ENCODE data around the gene CNTN4. TPM values are rescaled to one million over a fixed set of nuclear protein-coding genes. Genes with fewer than 3 reads are reported as not detected.

CNTN4 gene
- total RNA-seq, 1 experiment from 2014 or later: not detected

- TF ChIP-seq ARID4B (CRISPR knock-in tag; IDR thresholded peaks at IDR 0.05; ENCODE audit: borderline replicate concordance) (no peak), CREM (CRISPR knock-in tag; IDR thresholded peaks at IDR 0.05) (no peak), ZNF121 (CRISPR knock-in tag; IDR thresholded peaks at IDR 0.05) (no peak), IRF2 (CRISPR knock-in tag; IDR thresholded peaks at IDR 0.05; ENCODE audit: borderline replicate concordance, low read depth) (no peak), NR1H2 (CRISPR knock-in tag; IDR thresholded peaks at IDR 0.05) (no peak), ATF6 (CRISPR knock-in tag; IDR thresholded peaks at IDR 0.05) (no peak), GABPB1 (CRISPR knock-in tag; IDR thresholded peaks at IDR 0.05) (no peak), SP1 (CRISPR knock-in tag; conservative IDR thresholded peaks at IDR 0.05) (no peak), FOXJ3 (CRISPR knock-in tag; IDR thresholded peaks at IDR 0.05; ENCODE audit: borderline replicate concordance) (no peak), GTF2I (CRISPR knock-in tag; conservative IDR thresholded peaks at IDR 0.05) (no peak), TP53 (CRISPR knock-in tag; IDR thresholded peaks at IDR 0.05) (no peak), ELF4 (CRISPR knock-in tag; IDR thresholded peaks at IDR 0.05; ENCODE audit: low read depth) (no peak), TCF7 (CRISPR knock-in tag; IDR thresholded peaks at IDR 0.05; ENCODE audit: low read depth) (no peak)
- TF ChIP-seq, protein P1, sequence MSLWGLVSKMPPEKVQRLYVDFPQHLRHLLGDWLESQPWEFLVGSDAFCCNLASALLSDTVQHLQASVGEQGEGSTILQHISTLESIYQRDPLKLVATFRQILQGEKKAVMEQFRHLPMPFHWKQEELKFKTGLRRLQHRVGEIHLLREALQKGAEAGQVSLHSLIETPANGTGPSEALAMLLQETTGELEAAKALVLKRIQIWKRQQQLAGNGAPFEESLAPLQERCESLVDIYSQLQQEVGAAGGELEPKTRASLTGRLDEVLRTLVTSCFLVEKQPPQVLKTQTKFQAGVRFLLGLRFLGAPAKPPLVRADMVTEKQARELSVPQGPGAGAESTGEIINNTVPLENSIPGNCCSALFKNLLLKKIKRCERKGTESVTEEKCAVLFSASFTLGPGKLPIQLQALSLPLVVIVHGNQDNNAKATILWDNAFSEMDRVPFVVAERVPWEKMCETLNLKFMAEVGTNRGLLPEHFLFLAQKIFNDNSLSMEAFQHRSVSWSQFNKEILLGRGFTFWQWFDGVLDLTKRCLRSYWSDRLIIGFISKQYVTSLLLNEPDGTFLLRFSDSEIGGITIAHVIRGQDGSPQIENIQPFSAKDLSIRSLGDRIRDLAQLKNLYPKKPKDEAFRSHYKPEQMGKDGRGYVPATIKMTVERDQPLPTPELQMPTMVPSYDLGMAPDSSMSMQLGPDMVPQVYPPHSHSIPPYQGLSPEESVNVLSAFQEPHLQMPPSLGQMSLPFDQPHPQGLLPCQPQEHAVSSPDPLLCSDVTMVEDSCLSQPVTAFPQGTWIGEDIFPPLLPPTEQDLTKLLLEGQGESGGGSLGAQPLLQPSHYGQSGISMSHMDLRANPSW (CRISPR knock-in tag; conservative IDR thresholded peaks at IDR 0.05; ENCODE audit: low read depth): no peak
Observed at GRCh38 chr3:2849092-2849491, 750.4 kb downstream of the CNTN4 start (continued).

- Mint-ChIP-seq H3K36me3 (peaks cover 70% of the 10 kb centered on the region), H3K27me3 (ENCODE audit: low read depth) (peaks cover 6% of the 10 kb centered on the region; the same call in 1 of the 2 replicates), H3K4me3 (no peak overlapping the region), H3K4me1 (no peaks in the 10 kb centered on the region), H3K9me3 (peaks cover 86% of the 10 kb centered on the region), H3K27ac (no peak overlapping the region)
- no peak for TF ChIP-seq NR1H2 (CRISPR knock-in tag; IDR thresholded peaks at IDR 0.05)
- POLR2A ChIA-PET: no interaction called here
- CTCF ChIA-PET: no interaction called here
- ATAC-seq (no peak), DNase-seq (ENCODE audit: low spot score) (no peak)
Observed at GRCh38 chr3:2850701-2851100, 752.0 kb downstream of the CNTN4 start.

GRCh38 chr3:2851361-2851760 lies 752.7 kb downstream of the CNTN4 start:
- H3K36me3 Mint-ChIP-seq: peaks cover 73% of the 10 kb centered on the region
- no peak overlapping the region for H3K4me3 Mint-ChIP-seq
- H3K4me1 Mint-ChIP-seq: no peaks in the 10 kb centered on the region
- H3K9me3 Mint-ChIP-seq: peaks cover 86% of the 10 kb centered on the region
- DNase-seq (ENCODE audit: low spot score) (no peak), ATAC-seq (no peak)
- ChIA-PET POLR2A (no interaction called here), CTCF (no interaction called here)
- peaks cover 6% of the 10 kb centered on the region; the same call in 1 of the 2 replicates for H3K27me3 Mint-ChIP-seq (ENCODE audit: low read depth)
- H3K27ac Mint-ChIP-seq: no peak overlapping the region
- TF ChIP-seq HMGXB4 (CRISPR knock-in tag; IDR thresholded peaks at IDR 0.05): no peak
- no peak for TF ChIP-seq JUN (CRISPR knock-in tag; IDR thresholded peaks at IDR 0.05)
- TF ChIP-seq ZSCAN18 (CRISPR knock-in tag; IDR thresholded peaks at IDR 0.05): no peak
- TF ChIP-seq MYBL2 (CRISPR knock-in tag; IDR thresholded peaks at IDR 0.05): no peak
